Embryonic facial prominence (tissue), 1 donor: ENCODE data around the gene C2CD2.

Experiments used
- DNase-seq: peaks from one replicate; pipeline ENCODE4 v3.0.0-alpha.2; 2016; ENCODE audit errors: extremely low spot score

The C2CD2 gene

DNA sequence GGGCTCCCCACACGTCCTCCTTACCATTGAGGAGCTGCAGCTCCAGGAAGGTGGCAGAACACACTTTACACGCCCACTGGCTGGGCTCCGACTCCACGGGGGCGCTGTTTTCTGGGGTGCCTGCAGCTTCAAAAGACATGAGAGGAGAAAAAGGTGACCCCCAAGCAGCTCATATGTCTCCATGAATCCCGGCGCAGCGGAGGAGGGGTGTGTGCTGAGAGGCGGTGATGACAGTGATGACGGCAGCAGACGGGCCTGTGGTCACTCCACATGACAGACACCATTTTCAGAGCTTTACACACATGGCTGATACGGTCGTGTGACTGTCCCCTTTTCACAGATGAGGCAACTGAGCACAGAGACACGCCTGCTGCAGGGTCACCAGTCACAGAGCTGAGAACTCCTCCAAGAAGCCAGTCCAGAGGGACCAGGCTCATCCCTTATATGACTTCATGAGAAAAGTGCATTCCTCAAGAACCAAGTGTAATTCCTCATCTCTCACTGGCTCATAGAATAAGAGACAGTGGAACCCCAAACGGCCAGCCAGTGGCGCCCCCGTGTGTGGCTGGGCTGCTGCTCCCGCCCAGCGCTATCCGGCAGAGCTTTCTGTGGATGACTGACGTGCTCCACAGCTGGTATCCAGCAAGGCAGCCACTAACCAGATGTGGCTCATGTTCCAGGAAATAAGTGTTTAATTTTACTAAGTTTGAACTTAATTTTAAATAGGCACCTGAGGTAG, 106.6 kb downstream of the C2CD2 start:
- peak; percentile 27 for DNase-seq

DNA sequence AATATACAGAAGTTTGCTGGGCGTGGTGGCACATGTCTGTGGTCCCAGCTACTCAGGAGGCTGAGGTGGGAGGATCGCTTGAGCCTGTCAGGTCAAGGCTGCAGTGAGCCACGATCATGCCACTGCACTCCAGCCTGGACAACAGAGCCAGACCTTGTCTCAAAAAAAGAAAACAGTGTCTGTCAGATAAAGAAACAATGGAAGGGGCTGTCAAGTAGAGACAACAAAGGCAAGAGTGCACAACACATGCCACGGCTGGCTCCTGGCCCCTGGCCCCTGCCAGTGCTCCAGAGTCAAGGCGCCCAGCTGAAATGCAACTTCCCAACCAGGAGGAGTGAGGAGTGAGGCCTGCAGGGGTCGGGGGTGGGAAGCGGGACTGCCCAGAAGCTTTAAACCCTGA, 107.3 kb downstream of the C2CD2 start:
- no peak for DNase-seq

DNA sequence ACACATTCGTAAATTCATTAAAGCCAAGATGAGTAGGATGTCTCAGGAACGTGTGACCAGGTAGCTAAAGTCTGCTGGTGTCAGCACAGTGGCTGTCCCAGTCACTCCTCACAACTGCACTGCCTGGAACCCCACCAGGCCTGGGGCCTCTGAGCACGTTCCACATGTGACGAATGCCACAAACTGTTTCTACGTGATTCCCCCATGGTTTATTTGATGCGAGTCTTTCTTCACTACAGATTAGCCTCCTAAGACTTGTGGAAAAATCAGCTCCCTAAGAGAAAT, 107.8 kb downstream of the C2CD2 start:
- no peak for DNase-seq

DNA sequence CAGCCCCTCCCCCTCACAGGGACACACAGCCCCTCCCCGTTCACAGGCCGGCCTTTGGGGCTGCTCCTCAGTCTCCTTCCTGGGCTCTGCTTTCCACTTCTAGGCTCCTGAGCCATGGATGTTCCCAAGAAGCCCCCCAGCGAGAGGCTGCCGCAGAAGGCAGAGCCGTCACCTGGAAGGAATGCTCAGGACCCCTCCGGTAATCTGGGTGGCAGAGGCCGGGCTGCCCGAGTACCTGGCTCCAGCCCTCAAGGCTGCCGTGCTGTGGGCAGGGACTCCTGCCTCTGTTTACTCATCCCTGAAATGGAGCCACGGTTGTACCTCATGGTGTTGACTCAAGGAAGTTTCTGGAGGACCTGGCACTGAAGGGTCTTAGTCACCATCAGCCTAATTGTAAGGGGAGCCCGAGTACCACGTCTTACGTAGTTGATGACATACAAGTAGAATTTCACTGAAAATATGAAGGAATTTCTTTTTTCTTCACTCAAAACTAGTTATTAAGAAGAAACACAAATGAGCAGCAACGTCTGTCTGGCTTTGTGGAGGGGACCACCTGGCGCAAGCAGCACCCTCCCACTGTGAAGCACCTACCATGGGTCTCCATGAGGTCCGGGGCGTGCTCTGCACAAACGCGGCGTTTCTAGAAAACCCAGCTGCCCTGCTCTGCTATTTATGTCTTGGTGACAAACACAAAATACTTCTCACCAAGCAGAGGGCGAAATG, 108.3 kb downstream of the C2CD2 start:
- DNase-seq, result no peak

DNA sequence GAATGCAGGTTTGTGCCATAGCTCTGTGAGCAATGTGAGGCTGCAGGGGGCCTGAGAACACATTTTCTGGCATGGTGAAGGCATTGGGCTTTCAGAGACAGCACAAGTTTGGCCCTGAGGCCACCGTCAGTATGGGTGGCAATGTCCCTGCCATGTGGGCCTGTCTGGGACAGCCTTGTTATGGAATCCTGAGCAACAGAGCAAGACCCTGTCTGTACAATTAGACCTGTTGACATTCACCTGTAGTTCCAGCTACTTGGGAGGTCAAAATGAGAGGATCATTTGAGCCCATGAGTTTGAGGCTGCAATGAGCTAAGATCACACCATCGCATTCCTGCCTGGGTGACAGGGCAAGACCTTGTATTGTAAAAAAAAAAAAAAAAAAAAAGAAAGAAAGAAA, 110.2 kb downstream of the C2CD2 start:
- DNase-seq, result no peak

DNA sequence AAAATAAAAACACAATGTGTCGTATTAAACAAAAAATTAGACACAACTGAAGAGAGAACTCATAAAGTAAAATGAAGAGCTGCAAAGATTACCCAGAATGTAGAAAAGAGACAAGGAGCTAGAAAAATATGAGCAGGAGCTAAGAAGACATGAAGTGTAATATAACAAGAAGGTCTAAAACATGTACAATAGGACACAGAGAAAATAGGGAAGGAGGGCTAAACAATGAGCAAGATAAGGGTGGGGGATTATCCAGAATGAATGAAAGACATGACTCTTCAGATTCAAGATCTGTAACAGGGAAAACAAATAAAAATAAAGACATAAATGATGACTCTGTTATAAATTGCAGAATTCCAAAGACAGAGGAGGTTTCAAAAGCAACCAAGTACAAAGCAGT, 112.9 kb downstream of the C2CD2 start:
- DNase-seq, result no peak

DNA sequence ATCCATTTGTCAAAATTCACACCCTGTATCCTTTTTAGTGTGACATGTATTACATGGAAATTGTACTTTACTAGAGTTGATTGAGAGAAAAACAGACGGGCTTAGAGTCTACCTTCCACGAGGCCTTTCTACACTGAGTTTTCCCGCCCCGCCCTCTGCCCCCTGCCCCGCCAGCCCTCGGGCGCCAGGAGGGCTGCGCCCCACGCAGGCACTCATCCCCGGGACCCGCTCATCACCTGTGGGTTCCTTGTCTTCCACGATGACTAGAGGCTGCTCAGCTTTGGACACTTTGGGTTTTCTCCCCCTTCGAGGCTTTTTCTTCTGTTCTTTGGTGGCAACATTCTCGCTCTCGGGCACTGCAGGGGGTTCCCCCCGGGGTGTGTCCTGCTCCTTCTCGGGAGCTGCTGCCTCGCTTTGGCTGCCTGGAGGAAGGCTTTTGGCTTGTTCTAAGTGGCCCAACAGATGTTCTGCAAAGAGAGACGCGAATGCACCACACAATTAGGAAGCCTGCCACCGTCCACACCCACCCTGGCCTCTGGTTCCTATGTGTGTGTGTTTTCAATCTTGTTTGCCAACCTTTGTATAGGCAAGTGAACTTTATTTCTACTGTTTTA, 114.3 kb downstream of the C2CD2 start:
- no peak for DNase-seq

DNA sequence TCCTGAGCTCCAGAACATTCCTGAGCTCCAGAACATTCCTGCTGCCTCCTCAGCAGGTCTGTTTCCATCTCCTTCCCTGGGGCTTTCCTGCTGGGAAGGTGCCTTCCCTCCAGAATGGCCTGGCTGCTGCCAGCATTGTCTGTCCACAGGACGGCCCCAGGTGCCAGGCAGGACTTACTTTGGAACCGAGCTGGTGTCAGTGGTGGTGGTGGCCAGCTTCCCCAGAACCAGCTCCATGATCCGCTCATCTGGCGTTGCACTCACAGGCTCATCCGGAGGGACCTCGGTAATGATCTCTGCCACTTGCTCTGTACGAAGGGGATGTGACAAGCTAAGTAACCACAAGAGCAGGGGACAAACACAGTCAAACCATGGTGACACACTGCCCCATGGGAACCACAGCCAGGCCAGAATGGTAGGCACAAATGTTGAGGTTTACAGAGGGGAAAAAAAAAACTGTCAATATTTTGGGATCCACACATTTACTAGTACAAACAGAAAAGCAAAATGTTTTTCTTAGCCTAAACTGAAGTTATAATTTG, 116.0 kb downstream of the C2CD2 start:
- DNase-seq, result no peak

DNA sequence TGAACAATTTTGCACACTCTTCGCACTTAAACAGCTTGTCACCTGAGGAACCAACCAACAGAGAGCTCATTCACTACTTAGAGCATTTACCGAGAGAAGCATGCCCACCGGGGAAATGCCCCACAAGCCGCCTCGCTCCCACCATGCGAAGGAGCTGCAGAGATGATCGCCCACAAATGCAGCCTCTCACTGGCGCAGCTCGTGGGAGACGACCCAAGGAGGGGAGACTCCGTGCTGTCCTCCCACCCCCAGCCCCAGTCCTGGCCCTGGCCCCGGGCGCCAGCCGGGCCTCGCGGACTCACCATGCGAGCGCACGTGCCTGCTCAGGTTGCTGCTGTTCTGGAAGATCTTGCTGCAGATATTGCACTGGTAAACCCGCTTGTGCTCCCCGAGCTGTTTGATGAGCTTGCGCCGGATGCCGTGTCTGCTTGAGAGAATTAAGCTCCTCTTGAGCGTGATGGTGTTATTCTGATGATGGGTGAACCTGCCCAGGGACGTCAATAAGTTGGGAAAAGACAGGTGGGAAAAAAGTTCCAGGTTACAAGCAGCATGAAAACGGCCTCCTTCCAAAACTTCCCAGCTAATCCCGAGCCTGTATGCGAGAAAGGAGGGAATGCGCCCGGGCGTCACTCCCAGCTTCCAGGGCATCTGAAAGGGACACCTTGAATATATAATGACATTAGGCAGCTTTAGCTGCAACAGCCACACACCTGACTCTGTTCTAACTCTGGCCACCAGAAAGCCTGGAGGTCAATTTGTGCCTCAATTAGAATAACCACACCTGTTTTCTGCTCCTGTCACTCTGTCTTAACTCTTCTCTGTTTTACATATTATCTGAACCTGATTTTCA, 117.4 kb downstream of the C2CD2 start:
- DNase-seq, result no peak

DNA sequence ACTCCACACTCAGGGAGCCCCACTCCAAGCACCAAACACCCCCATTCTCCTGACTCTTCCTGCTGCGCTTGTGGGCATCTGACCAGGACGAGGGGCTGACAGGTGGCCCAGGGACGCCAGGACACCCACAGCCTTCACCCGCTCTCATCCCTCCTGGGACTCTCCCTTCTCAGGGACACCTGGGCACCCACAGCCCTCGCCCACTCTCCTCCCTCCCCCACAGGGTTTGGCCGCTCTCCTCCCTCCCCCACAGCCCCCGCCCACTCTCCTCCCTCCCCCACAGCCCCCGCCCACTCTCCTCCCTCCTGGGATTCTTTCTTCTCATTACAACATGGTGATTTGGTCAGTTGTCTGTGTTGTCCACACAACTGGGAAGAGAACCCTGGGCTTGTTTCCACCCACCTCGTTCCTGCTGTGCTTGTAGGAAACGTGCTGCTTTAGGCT, 118.1 kb downstream of the C2CD2 start:
- DNase-seq, result no peak
